ENCODE data around the gene TSPAN9. TPM values are rescaled to one million over a fixed set of nuclear protein-coding genes. Genes with fewer than 3 reads are reported as not detected.

The TSPAN9 gene
- total RNA-seq, 1 donor from 2014 or later, result 83.7 TPM

GRCh38 chr12:3220382-3221321, 143.5 kb downstream of the TSPAN9 start:
- peak in 1 of 2 donors; percentile 38 for DNase-seq (ENCODE audit: low read depth in 2 of 2)

GRCh38 chr12:3222306-3222705, 145.1 kb downstream of the TSPAN9 start:
- DNase-seq (ENCODE audit: low read depth in 2 of 2), result no peak

GRCh38 chr12:3222979-3223378, 145.8 kb downstream of the TSPAN9 start:
- no peak for DNase-seq (ENCODE audit: low read depth in 2 of 2)

GRCh38 chr12:3223601-3224529, 146.7 kb downstream of the TSPAN9 start:
- no peak for DNase-seq (ENCODE audit: low read depth in 2 of 2)

GRCh38 chr12:3224530-3224903, 147.3 kb downstream of the TSPAN9 start:
- no peak for DNase-seq (ENCODE audit: low read depth in 2 of 2)

GRCh38 chr12:3225154-3225795, 148.1 kb downstream of the TSPAN9 start:
- peak; percentile 47 to 99 for DNase-seq (ENCODE audit: low read depth in 2 of 2)

- DNase-seq (ENCODE audit: low read depth in 2 of 2), result peak in 1 of 2 donors; percentile 12
These were observed 148.6 kb downstream of the TSPAN9 start for GRCh38 chr12:3225796-3226180.

GRCh38 chr12:3226264-3226663, 149.1 kb downstream of the TSPAN9 start:
- no peak for DNase-seq (ENCODE audit: low read depth in 2 of 2)

GRCh38 chr12:3227076-3227975, 150.1 kb downstream of the TSPAN9 start:
- DNase-seq (ENCODE audit: low read depth in 2 of 2), result peak; percentile 44 to 66

- DNase-seq (ENCODE audit: low read depth in 2 of 2), result no peak
These were observed 151.4 kb downstream of the TSPAN9 start for GRCh38 chr12:3228552-3228951.

- DNase-seq (ENCODE audit: low read depth in 2 of 2), result no peak
These were observed 152.4 kb downstream of the TSPAN9 start for GRCh38 chr12:3229577-3229976.

GRCh38 chr12:3230758-3231375, 153.7 kb downstream of the TSPAN9 start:
- DNase-seq (ENCODE audit: low read depth in 2 of 2), result no peak

- no peak for DNase-seq (ENCODE audit: low read depth in 2 of 2)
These were observed 154.3 kb downstream of the TSPAN9 start for GRCh38 chr12:3231399-3231876.

- DNase-seq (ENCODE audit: low read depth in 2 of 2), result no peak
These were observed 156.6 kb downstream of the TSPAN9 start for GRCh38 chr12:3233797-3234196.

- DNase-seq (ENCODE audit: low read depth in 2 of 2), result peak; percentile 65 to 80
These were observed 159.4 kb downstream of the TSPAN9 start for GRCh38 chr12:3236345-3237187.

- DNase-seq (ENCODE audit: low read depth in 2 of 2), result no peak
These were observed 161.0 kb downstream of the TSPAN9 start for GRCh38 chr12:3238196-3238595.

GRCh38 chr12:3241621-3242020, 164.4 kb downstream of the TSPAN9 start:
- no peak for DNase-seq (ENCODE audit: low read depth in 2 of 2)

- no peak for DNase-seq (ENCODE audit: low read depth in 2 of 2)
These were observed 165.2 kb downstream of the TSPAN9 start for GRCh38 chr12:3242199-3242863.

Data from lung microvascular endothelial cell (primary cell).